Neural progenitor cell (in vitro differentiated cells): ENCODE measurements around the gene LPAR2. TPM values are rescaled to one million over a fixed set of nuclear protein-coding genes. Genes with fewer than 3 reads are reported as not detected.

ENCODE experiments used
- DNase-seq: peaks from one replicate; pipeline ENCODE4 v3.0.0-alpha.2; 2016; ENCODE audit warnings: low spot score
- H2AFZ ChIP-seq: fragments of 200-600 bp; sonication (generic); replicated peaks from 2 replicates; pipeline ENCODE4 v1.6.1; 2016; ENCODE audit warnings: antibody characterized with exemption
- H3F3A ChIP-seq: fragments of 200-600 bp; sonication (generic); 2 replicates; pipeline ENCODE4 v1.6.1; 2016; ENCODE audit warnings: antibody characterized with exemption, low read depth
- H3K27ac ChIP-seq: fragments of 200-600 bp; sonication (generic); 2 replicates; pipeline ENCODE4 v1.5.1; 2016; ENCODE audit warnings: mild to moderate bottlenecking
- H3K27me3 ChIP-seq: fragments of 200-600 bp; sonication (generic); 2 replicates; pipeline ENCODE4 v1.6.1; 2016; ENCODE audit warnings: mild to moderate bottlenecking, moderate library complexity
- H3K36me3 ChIP-seq: fragments of 200-600 bp; sonication (generic); 2 replicates; pipeline ENCODE4 v1.5.1; 2016
- H3K4me1 ChIP-seq: fragments of 200-600 bp; sonication (generic); 2 replicates; pipeline ENCODE4 v1.6.1; 2016; ENCODE audit warnings: mixed run types
- H3K4me2 ChIP-seq: fragments of 200-600 bp; sonication (generic); 2 replicates; pipeline ENCODE4 v1.6.1; 2016
- H3K4me3 ChIP-seq: fragments of 200-600 bp; sonication (generic); 2 replicates; pipeline ENCODE4 v1.5.1; 2016
- H3K79me2 ChIP-seq: fragments of 200-600 bp; sonication (generic); 2 replicates; pipeline ENCODE4 v1.6.1; 2016; ENCODE audit warnings: low read depth
- H3K9ac ChIP-seq: fragments of 200-600 bp; sonication (generic); 2 replicates; pipeline ENCODE4 v1.6.1; 2016
- H3K9me3 ChIP-seq: fragments of 200-600 bp; sonication (generic); 2 replicates; pipeline ENCODE4 v1.5.1; 2016; ENCODE audit warnings: low read depth
- H4K20me1 ChIP-seq: fragments of 200-600 bp; sonication (generic); 2 replicates; pipeline ENCODE4 v1.6.1; 2016; ENCODE audit warnings: low read depth
- H3K27ac Mint-ChIP-seq: 3 replicates; pipeline ENCODE4 v1.8.0; 2021; ENCODE audit warnings: mixed read lengths
- H3K27me3 Mint-ChIP-seq: 2 replicates; pipeline ENCODE4 v1.8.0; 2022; ENCODE audit warnings: low read depth, mild to moderate bottlenecking, inconsistent platforms, moderate library complexity, mixed read lengths; ENCODE audit not compliant: insufficient read depth
- H3K36me3 Mint-ChIP-seq: 3 replicates; pipeline ENCODE4 v1.8.0; 2021; ENCODE audit warnings: mixed read lengths
- H3K4me1 Mint-ChIP-seq: 3 replicates; pipeline ENCODE4 v1.8.0; 2021; ENCODE audit warnings: mixed read lengths
- H3K4me3 Mint-ChIP-seq: 3 replicates; pipeline ENCODE4 v1.8.0; 2021; ENCODE audit warnings: mild to moderate bottlenecking, moderate library complexity, mixed read lengths
- H3K9me3 Mint-ChIP-seq: 3 replicates; pipeline ENCODE4 v1.8.0; 2020; ENCODE audit warnings: mixed read lengths
- EZH2 ChIP-seq: fragments of 200-600 bp; sonication (generic); IDR thresholded peaks from 2 replicates; pipeline ENCODE4 v1.6.1; 2017; ENCODE audit warnings: antibody characterized with exemption, mild to moderate bottlenecking, moderate library complexity
- EZH2phosphoT487 ChIP-seq: fragments of 200-600 bp; sonication (generic); IDR thresholded peaks from 2 replicates; pipeline ENCODE4 v1.6.1; 2017; ENCODE audit warnings: antibody characterized with exemption
- total RNA-seq: library from RNA; depleted of rRNA; stranded (reverse); fragments of >200 nt; gene quantifications from 2 replicates; pipeline ENCODE4 v1.2.3, GENCODE V29; 2015; ENCODE audit warnings: low replicate concordance
- TF ChIP-seq, protein P1 (sequence below): fragments of 200-600 bp; sonication (generic); IDR thresholded peaks from 2 replicates; pipeline ENCODE4 v1.5.1; 2017; ENCODE audit warnings: antibody characterized with exemption, mild to moderate bottlenecking

The LPAR2 gene
- total RNA-seq, result 21.2 and 64.8 TPM in 2 replicates

DNA sequence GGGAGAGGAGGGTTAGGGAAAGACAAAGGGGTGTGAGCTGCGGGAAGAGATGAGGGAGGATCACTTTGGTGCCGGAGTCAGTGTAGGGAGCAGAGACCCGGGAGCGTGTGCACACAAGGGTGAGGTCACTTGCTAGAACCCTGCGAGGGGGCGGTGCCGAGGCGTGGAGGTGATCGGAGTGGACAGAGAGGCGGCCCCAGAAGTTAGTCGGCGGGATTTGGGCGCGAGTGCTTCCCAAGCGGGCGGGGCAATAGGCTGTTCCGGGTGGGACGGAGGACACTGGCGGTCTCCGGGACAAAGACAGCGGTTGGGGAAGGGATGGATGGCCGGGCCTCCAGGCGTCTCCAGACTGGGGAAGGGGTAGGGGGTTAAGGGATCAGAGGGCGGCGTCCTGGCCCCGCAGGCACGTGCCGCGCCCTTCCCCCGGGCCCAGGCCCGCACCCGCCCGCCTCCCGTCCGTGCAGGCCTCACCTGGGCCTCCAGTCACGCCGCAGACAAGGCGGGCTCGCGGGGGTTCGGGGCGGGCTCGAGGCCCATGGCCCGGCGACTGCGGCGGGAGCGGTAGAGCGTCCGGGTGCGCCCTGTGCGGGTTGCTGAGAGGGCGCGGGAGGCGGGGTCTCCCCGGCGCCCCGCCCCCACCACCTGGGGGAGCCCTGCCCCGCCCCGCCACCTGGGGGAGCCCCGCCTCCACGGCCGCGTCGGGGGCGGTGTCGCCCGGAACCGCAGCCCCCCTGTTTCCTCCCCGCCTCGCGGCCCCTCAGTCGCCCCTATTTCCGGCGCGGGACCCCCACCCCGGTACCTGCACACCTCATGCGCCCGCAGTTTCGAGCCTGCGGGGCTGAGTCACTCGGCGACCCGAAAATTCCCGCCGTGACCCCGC, at the start of gene LPAR2:
TSS of gene LPAR2 (minus strand) at position 600 of the 880 bp plus-strand sequence. CDS start 945 bp downstream, outside the sequence.
- peak within 1 kb of the TSS; percentile 79 for H3K4me3 ChIP-seq
- peaks cover 22% of the 10 kb centered on the region for H4K20me1 ChIP-seq
- H3K9me3 ChIP-seq, result no peaks in the 10 kb centered on the region
- no peaks in the 10 kb centered on the region for H3K27me3 ChIP-seq
- Mint-ChIP-seq H3K4me3 (peak within 1 kb of the TSS; percentile 89), H3K27ac (peak within 1 kb of the TSS; percentile 12), H3K27me3 (peaks cover 10% of the 10 kb centered on the region), H3K36me3 (peaks cover 13% of the 10 kb centered on the region), H3K9me3 (no peaks in the 10 kb centered on the region), H3K4me1 (peaks cover 15% of the 10 kb centered on the region)
- H3F3A ChIP-seq, result peaks cover 3% of the 10 kb centered on the region
- H3K4me2 ChIP-seq, result peak within 1 kb of the TSS; percentile 70
- H3K36me3 ChIP-seq, result no peaks in the 10 kb centered on the region
- no peak within 1 kb of the TSS for H3K9ac ChIP-seq
- TF ChIP-seq, protein P1, sequence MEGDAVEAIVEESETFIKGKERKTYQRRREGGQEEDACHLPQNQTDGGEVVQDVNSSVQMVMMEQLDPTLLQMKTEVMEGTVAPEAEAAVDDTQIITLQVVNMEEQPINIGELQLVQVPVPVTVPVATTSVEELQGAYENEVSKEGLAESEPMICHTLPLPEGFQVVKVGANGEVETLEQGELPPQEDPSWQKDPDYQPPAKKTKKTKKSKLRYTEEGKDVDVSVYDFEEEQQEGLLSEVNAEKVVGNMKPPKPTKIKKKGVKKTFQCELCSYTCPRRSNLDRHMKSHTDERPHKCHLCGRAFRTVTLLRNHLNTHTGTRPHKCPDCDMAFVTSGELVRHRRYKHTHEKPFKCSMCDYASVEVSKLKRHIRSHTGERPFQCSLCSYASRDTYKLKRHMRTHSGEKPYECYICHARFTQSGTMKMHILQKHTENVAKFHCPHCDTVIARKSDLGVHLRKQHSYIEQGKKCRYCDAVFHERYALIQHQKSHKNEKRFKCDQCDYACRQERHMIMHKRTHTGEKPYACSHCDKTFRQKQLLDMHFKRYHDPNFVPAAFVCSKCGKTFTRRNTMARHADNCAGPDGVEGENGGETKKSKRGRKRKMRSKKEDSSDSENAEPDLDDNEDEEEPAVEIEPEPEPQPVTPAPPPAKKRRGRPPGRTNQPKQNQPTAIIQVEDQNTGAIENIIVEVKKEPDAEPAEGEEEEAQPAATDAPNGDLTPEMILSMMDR, result peak; percentile 19
- TF ChIP-seq EZH2, result no peak
- TF ChIP-seq EZH2phosphoT487, result no peak
- DNase-seq, result peak; percentile 86
- peak within 1 kb of the TSS; percentile 54 for H3K27ac ChIP-seq
- peaks cover 7% of the 10 kb centered on the region for H3K4me1 ChIP-seq
- H2AFZ ChIP-seq, result no peak within 1 kb of the TSS
- H3K79me2 ChIP-seq, result peaks cover 26% of the 10 kb centered on the region

DNA sequence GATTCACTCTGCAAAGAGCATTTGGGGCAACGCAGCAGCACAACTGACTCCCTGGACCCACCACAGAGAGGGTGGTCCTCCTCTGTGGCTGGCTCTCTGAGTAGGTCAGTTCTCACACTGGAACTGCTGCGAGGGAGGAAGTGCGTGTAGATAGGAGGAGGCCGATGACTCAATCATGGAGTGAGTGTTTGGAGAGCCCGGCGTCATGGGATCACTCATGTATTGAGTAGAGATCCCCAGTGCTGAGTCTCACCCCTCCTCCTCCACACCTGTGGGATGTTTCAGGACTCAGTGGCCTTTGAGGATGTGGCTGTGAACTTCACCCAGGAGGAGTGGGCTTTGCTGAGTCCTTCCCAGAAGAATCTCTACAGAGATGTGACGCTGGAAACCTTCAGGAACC, 49.6 kb upstream of the LPAR2 start:
- Mint-ChIP-seq H3K36me3 (peaks cover 66% of the 10 kb centered on the region), H3K27ac (no peak overlapping the region), H3K27me3 (peaks cover 8% of the 10 kb centered on the region)

DNA sequence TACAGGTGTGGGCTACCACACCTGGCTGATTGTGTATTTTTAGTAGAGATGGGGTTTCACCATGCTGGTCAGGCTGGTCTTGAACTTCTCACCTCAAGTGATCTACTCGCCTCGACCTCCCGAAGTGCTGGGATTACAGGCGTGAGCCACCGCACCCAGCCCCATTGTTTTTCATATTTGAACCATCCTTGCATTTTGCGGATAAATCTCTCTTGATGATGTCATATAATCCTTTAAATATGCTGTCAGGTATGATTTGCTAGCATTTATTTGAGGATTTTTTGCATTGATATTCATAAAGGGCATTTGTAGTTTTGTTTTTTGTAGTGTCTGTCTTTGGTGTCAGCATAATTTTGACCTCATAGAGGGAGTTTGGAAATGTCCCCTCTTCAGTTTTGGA, 46.3 kb upstream of the LPAR2 start:
- Mint-ChIP-seq H3K9me3 (peaks cover 66% of the 10 kb centered on the region), H3K4me1 (peaks cover 7% of the 10 kb centered on the region), H3K27ac (no peak overlapping the region), H3K4me3 (no peak overlapping the region), H3K27me3 (peaks cover 8% of the 10 kb centered on the region), H3K36me3 (peaks cover 56% of the 10 kb centered on the region)
- DNase-seq, result no peak
- no peak overlapping the region for H3K27ac ChIP-seq
- peaks cover 11% of the 10 kb centered on the region for H3K4me1 ChIP-seq
- peaks cover 81% of the 10 kb centered on the region for H3K79me2 ChIP-seq
- no peaks in the 10 kb centered on the region for H3K27me3 ChIP-seq
- H3F3A ChIP-seq, result peaks cover 14% of the 10 kb centered on the region
- peaks cover 18% of the 10 kb centered on the region for H3K36me3 ChIP-seq
- H2AFZ ChIP-seq, result no peak overlapping the region
- H3K9me3 ChIP-seq, result no peaks in the 10 kb centered on the region
- H4K20me1 ChIP-seq, result no peaks in the 10 kb centered on the region
- H3K4me2 ChIP-seq, result no peak overlapping the region
- TF ChIP-seq EZH2, result no peak
- no peak for TF ChIP-seq EZH2phosphoT487
- TF ChIP-seq, protein P1, result no peak
- H3K9ac ChIP-seq, result no peak overlapping the region
- H3K4me3 ChIP-seq, result no peak overlapping the region

More for the DNA sequence above, 49.6 kb upstream of the LPAR2 start:
- Mint-ChIP-seq H3K4me3 (peak overlapping the region; percentile 15), H3K4me1 (no peaks in the 10 kb centered on the region), H3K9me3 (peaks cover 76% of the 10 kb centered on the region)
- H3K9me3 ChIP-seq, result no peaks in the 10 kb centered on the region
- H3F3A ChIP-seq, result no peaks in the 10 kb centered on the region
- no peak overlapping the region for H3K9ac ChIP-seq
- H4K20me1 ChIP-seq, result no peaks in the 10 kb centered on the region
- no peaks in the 10 kb centered on the region for H3K4me1 ChIP-seq
- TF ChIP-seq, protein P1, result no peak
- TF ChIP-seq EZH2 (no peak), EZH2phosphoT487 (no peak)
- no peaks in the 10 kb centered on the region for H3K27me3 ChIP-seq
- no peak overlapping the region for H3K4me3 ChIP-seq
- H3K4me2 ChIP-seq, result no peak overlapping the region
- DNase-seq, result no peak
- peaks cover 26% of the 10 kb centered on the region for H3K36me3 ChIP-seq
- H3K27ac ChIP-seq, result no peak overlapping the region
- H3K79me2 ChIP-seq, result peaks cover 48% of the 10 kb centered on the region
- H2AFZ ChIP-seq, result no peak overlapping the region
